IMR-90 (cell line): ENCODE results near the gene ANKRD10. TPM values are rescaled to one million over a fixed set of nuclear protein-coding genes. Genes with fewer than 3 reads are reported as not detected.

Experiments
- ATAC-seq: fragments of 200-7000 bp; cut with Tn5 transposase; 2 replicates; pipeline ENCODE4 v1.9.1; 2020; ENCODE audit warnings: low read depth, mild to moderate bottlenecking, moderate library complexity
- BruUV-seq: library from RNA; stranded (reverse); fragments of 400-500 nt; replicated peaks from 2 replicates; lab custom pipeline; 2021; lab: Mats Ljungman, UMichigan
- CTCF ChIA-PET: fragments of 300-600 bp; formaldehyde crosslinking; extraction: SDS; loops from one replicate; lab custom pipeline; 2021; ENCODE audit warnings: antibody characterized with exemption; lab: Yijun Ruan, JAX
- POLR2A ChIA-PET: fragments of 300-600 bp; sonication (Branson Sonifier 250); formaldehyde crosslinking; loops from one replicate; lab custom pipeline; 2022; ENCODE audit warnings: antibody characterized with exemption; ENCODE audit not compliant: unreplicated experiment; lab: Charles Lee
- DNase-seq: peaks from one replicate; pipeline ENCODE4 v3.0.0; 2013
- H2AFZ ChIP-seq: replicated peaks from 2 replicates; pipeline ENCODE3; 2013; ENCODE audit warnings: low read length, mild to moderate bottlenecking; ENCODE audit not compliant: poor library complexity
- H2AK5ac ChIP-seq: 2 replicates; pipeline ENCODE4 v1.6.1; 2013; ENCODE audit warnings: low read depth, low read length, inconsistent platforms
- H2AK9ac ChIP-seq: replicated peaks from 2 replicates; pipeline ENCODE3; 2013; ENCODE audit warnings: mild to moderate bottlenecking, low read depth, low read length, moderate library complexity; ENCODE audit not compliant: poor library complexity
- H2BK120ac ChIP-seq: 2 replicates; pipeline ENCODE4 v1.6.1; 2013; ENCODE audit warnings: low read depth, low read length, inconsistent platforms
- H2BK15ac ChIP-seq: 3 replicates; pipeline ENCODE4 v1.6.1; 2013; ENCODE audit warnings: low read depth, low read length, inconsistent platforms
- H2BK20ac ChIP-seq: 2 replicates; pipeline ENCODE4 v1.6.1; 2013; ENCODE audit warnings: low read depth, mild to moderate bottlenecking, inconsistent platforms, low read length, moderate library complexity
- H2BK5ac ChIP-seq: 2 replicates; pipeline ENCODE4 v1.6.1; 2013; ENCODE audit warnings: mild to moderate bottlenecking, low read depth, low read length, inconsistent platforms; ENCODE audit not compliant: poor library complexity, severe bottlenecking
- H3K14ac ChIP-seq: replicated peaks from 2 replicates; pipeline ENCODE4 v1.6.1; 2013; ENCODE audit warnings: low read depth, low read length, inconsistent platforms
- H3K18ac ChIP-seq: 2 replicates; pipeline ENCODE4 v1.6.1; 2013; ENCODE audit warnings: low read depth, low read length, control low read depth
- H3K23ac ChIP-seq: 2 replicates; pipeline ENCODE4 v1.6.1; 2013; ENCODE audit warnings: low read depth, low read length, inconsistent platforms
- H3K27ac ChIP-seq: 2 replicates; pipeline ENCODE4 v1.5.1; 2013; ENCODE audit warnings: mild to moderate bottlenecking, control low read depth, low read length; ENCODE audit not compliant: insufficient read depth
- H3K27me3 ChIP-seq: 2 replicates; pipeline ENCODE4 v1.6.1; 2013; ENCODE audit warnings: low read length; ENCODE audit not compliant: control insufficient read depth, insufficient read depth
- H3K36me3 ChIP-seq: 2 replicates; pipeline ENCODE4 v1.6.1; 2013; ENCODE audit warnings: low read length, mixed read lengths; ENCODE audit not compliant: control insufficient read depth, insufficient read depth
- H3K4ac ChIP-seq: 2 replicates; pipeline ENCODE4 v1.6.1; 2013; ENCODE audit warnings: low read depth, low read length, inconsistent platforms
- H3K4me1 ChIP-seq: 2 replicates; pipeline ENCODE4 v1.6.1; 2013; ENCODE audit warnings: low read length, mixed read lengths; ENCODE audit not compliant: control insufficient read depth, insufficient read depth
- H3K4me2 ChIP-seq: 2 replicates; pipeline ENCODE4 v1.6.1; 2013; ENCODE audit warnings: low read depth, mild to moderate bottlenecking, control low read depth, low read length, moderate library complexity
- H3K4me3 ChIP-seq: 2 replicates; pipeline ENCODE4 v1.5.1; 2013; ENCODE audit warnings: low read depth, mild to moderate bottlenecking, control low read depth, low read length, moderate library complexity; ENCODE audit not compliant: insufficient read depth
- H3K56ac ChIP-seq: 2 replicates; pipeline ENCODE4 v1.6.1; 2013; ENCODE audit warnings: low read length, inconsistent platforms; ENCODE audit not compliant: insufficient read depth; ENCODE audit errors: extremely low read depth
- H3K79me1 ChIP-seq, 2 experiments: 2 replicates each; pipeline ENCODE4 v1.6.1; 2013; ENCODE audit warnings: low read length in 2 of 2, inconsistent platforms in 1 of 2, low read depth in 1 of 2
- H3K9ac ChIP-seq: 2 replicates; pipeline ENCODE4 v1.6.1; 2013; ENCODE audit warnings: low read depth, low read length, control low read depth
- H3K9me1 ChIP-seq: 2 replicates; pipeline ENCODE4 v1.6.1; 2013; ENCODE audit warnings: low read length, inconsistent platforms; ENCODE audit not compliant: insufficient read depth
- H3K9me3 ChIP-seq: 2 replicates; pipeline ENCODE4 v1.6.1; 2013; ENCODE audit warnings: low read length; ENCODE audit not compliant: control insufficient read depth, insufficient read depth
- H4K20me1 ChIP-seq: 2 replicates; pipeline ENCODE4 v1.6.1; 2013; ENCODE audit warnings: low read length, inconsistent platforms; ENCODE audit not compliant: insufficient read depth
- H4K5ac ChIP-seq: 2 replicates; pipeline ENCODE4 v1.6.1; 2013; ENCODE audit warnings: mild to moderate bottlenecking, low read depth, low read length, control low read depth
- H4K8ac ChIP-seq, 2 experiments: 2 replicates each; pipeline ENCODE4 v1.6.1; 2013; ENCODE audit warnings: low read depth in 2 of 2, low read length in 2 of 2, control low read depth in 1 of 2, inconsistent platforms in 1 of 2
- H4K91ac ChIP-seq: 2 replicates; pipeline ENCODE4 v1.6.1; 2013; ENCODE audit warnings: low read depth, low read length, inconsistent platforms; ENCODE audit not compliant: insufficient read depth
- BHLHE40 ChIP-seq: fragments of 150-350 bp; IDR thresholded peaks from 2 replicates; pipeline ENCODE4 v1.6.1; 2016; ENCODE audit warnings: mild to moderate bottlenecking, low read depth, low read length
- MXI1 ChIP-seq: IDR thresholded peaks from 2 replicates; pipeline ENCODE4 v1.6.1; 2012; ENCODE audit warnings: low read depth, mild to moderate bottlenecking, low read length, moderate library complexity, borderline replicate concordance
- RFX5 ChIP-seq: IDR thresholded peaks from 2 replicates; pipeline ENCODE4 v1.8.0; 2012; ENCODE audit warnings: low read depth, mild to moderate bottlenecking, low read length, moderate library complexity
- SMC3 ChIP-seq: fragments of 150-350 bp; IDR thresholded peaks from 2 replicates; pipeline ENCODE4 v1.6.1; 2016; ENCODE audit warnings: low read depth, mild to moderate bottlenecking, antibody characterized with exemption, low read length, moderate library complexity
- WGBS, 2 experiments: methylation state at CpG; one replicate each; pipeline versions ENCODE4 v1.1.5 to v1.1.7; 2013; ENCODE audit warnings: missing lambda C conversion rate in 2 of 2; ENCODE audit not compliant: insufficient read length in 1 of 2; ENCODE audit errors: extremely low coverage in 2 of 2; 5-methylcytosine and 5-hydroxymethylcytosine counted together
- dilution Hi-C: fragments of 300-500 bp; cut with HindIII; formaldehyde crosslinking; loops from one replicate; pipeline ENCODE4 v1.14.3; 2018; ENCODE audit warnings: low sequenced_read_pairs; ENCODE audit not compliant: unreplicated experiment
- in situ Hi-C: fragments of 300-500 bp; cut with MboI; formaldehyde crosslinking; loops from 3 replicates; pipeline ENCODE4 v1.14.3; 2019; ENCODE audit warnings: low sequenced_read_pairs, inconsistent platforms, mixed read lengths
- intact Hi-C: fragments of 100-400 bp; cut with micrococcal nuclease; formaldehyde crosslinking; loops from 2 replicates; pipeline ENCODE4 v1.10.0; 2022
- polyA plus RNA-seq, 3 experiments: library from polyadenylated mRNA; depleted of rRNA; stranded (reverse); fragments of >200 nt; gene quantifications; 2 replicates each; pipeline ENCODE4 v1.2.3, GENCODE V29; 2012; ENCODE audit warnings: low replicate concordance in 1 of 3
- total RNA-seq: library from RNA; depleted of rRNA; stranded (reverse); fragments of >200 nt; gene quantifications from 2 replicates; pipeline ENCODE4 v1.2.3, GENCODE V29; 2012

The ANKRD10 gene
- total and polyA plus RNA-seq, 2 of the 4 experiments (the other 2 are of a cell fraction): 18.3 to 31.1 TPM

DNA sequence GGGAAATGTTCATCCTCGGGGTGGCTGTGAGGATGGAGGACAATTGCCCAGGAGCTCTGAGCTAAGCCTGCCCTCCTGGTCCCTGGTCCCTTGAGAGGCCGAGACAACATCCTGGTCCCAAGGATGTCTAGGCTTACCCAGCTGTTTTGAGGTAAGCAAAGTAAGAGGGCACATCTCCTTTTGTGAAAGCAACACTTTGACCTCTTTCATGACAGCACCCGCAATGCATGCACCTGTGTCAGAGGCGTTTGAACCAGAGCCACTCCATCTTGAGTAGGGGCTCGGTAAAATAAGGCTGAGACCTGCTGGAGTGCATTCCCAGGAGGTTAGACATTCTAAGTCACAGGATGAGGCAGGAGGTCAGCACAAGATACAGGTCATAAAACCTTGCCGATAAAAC is 43.1 kb upstream of the ANKRD10 start:
- H2AK9ac ChIP-seq: no peak overlapping the region
- no peaks in the 10 kb centered on the region for H3K36me3 ChIP-seq
- H2BK15ac ChIP-seq: peak overlapping the region; percentile 90; the same call in 2 of the 3 replicates
- peaks cover 16% of the 10 kb centered on the region for H3K4me1 ChIP-seq
- 86% methylated on average over 2 of the region's 6 CpGs; no CpG with 5 or more reads in 1 of the 2 experiments for WGBS, 2 experiments
- no peak for TF ChIP-seq BHLHE40
- TF ChIP-seq MXI1: no peak
- no peak for TF ChIP-seq SMC3
- no peak for TF ChIP-seq RFX5
- peak overlapping the region; percentile 29; the same call in 1 of the 2 replicates for H3K4ac ChIP-seq
- H2AFZ ChIP-seq: peak overlapping the region; percentile 32
- no peak overlapping the region for H3K27ac ChIP-seq
- H3K9ac ChIP-seq: no peak overlapping the region
- H4K5ac ChIP-seq: no peak overlapping the region
- H3K56ac ChIP-seq: no peak overlapping the region
- ATAC-seq: no peak
- DNase-seq: no peak
- H3K18ac ChIP-seq: no peak overlapping the region
- dilution Hi-C loops: no loop called here
- peaks cover 6% of the 10 kb centered on the region; the same call in 1 of the 2 replicates for H3K9me1 ChIP-seq
- H3K23ac ChIP-seq: no peak overlapping the region
- no peak overlapping the region; the same call in 1 of the 2 replicates for H3K14ac ChIP-seq
- H4K20me1 ChIP-seq: no peaks in the 10 kb centered on the region
- H4K91ac ChIP-seq: 0 out of 2 replicates have a peak overlapping the region, but pooled peaks have one; percentile 32
- H3K4me3 ChIP-seq: no peak overlapping the region
- no peaks in the 10 kb centered on the region for H3K9me3 ChIP-seq
- H4K8ac ChIP-seq: peak overlapping the region; percentile 58 to 66; a peak in 1 of 4 replicates
- peak overlapping the region; percentile 71 for H2BK120ac ChIP-seq
- H3K79me1 ChIP-seq: peaks cover 0 to 4% of the 10 kb centered on the region in 2 experiments; a peak in 1 of 4 replicates
- no TSS peak for BruUV-seq
- H3K4me2 ChIP-seq: no peak overlapping the region
- peak overlapping the region; percentile 75 for H2AK5ac ChIP-seq
- H2BK20ac ChIP-seq: peak overlapping the region; percentile 43; the same call in 1 of the 2 replicates
- H2BK5ac ChIP-seq: no peak overlapping the region
- in situ Hi-C loops: no loop called here
- ChIA-PET CTCF (interaction anchor here (0.6 kb wide), 1 partner anchor 97 kb away, joined by 4 read pairs; no protein-coding TSS in a partner anchor), POLR2A (no interaction called here)
- intact Hi-C loops: no loop called here
- H3K27me3 ChIP-seq: no peaks in the 10 kb centered on the region
